Stomach (tissue), 9 donors: ENCODE data around the gene RICTOR. TPM values are rescaled to one million over a fixed set of nuclear protein-coding genes. Genes with fewer than 3 reads are reported as not detected.

Experiments
- DNase-seq, 2 donors: peaks; one replicate each; pipeline versions ENCODE4 v3.0.0 to v3.0.0-alpha.2; 2013 to 2019
- H3K27ac ChIP-seq, 5 donors: fragments of 200-600 bp in 4 of 5; sonication (generic) in 4 of 5; one replicate each; pipeline ENCODE4 v1.5.1; 2013 to 2019; ENCODE audit warnings: mild to moderate bottlenecking in 1 of 5, moderate library complexity in 1 of 5
- H3K27me3 ChIP-seq, 3 donors: fragments of 200-600 bp; sonication (generic); one replicate each; pipeline ENCODE4 v1.5.1; 2017 to 2019; ENCODE audit warnings: mixed run types in 1 of 3
- H3K36me3 ChIP-seq, 4 donors: fragments of 200-600 bp; sonication (generic); 1 replicate in 3 of 4; 2 replicates in 1 of 4; pipeline ENCODE4 v1.5.1; 2016 to 2019
- H3K4me1 ChIP-seq, 4 donors: fragments of 200-600 bp; sonication (generic); one replicate each; pipeline ENCODE4 v1.5.1; 2016 to 2019
- H3K4me3 ChIP-seq, 4 donors: fragments of 200-600 bp; sonication (generic) in 3 of 4; one replicate each; pipeline ENCODE4 v1.5.1; 2016 to 2019; ENCODE audit warnings: mild to moderate bottlenecking in 1 of 4
- H3K9me3 ChIP-seq, 4 donors: fragments of 200-600 bp; sonication (generic); one replicate each; pipeline ENCODE4 v1.5.1; 2016 to 2019
- CTCF ChIP-seq, 7 experiments: fragments of 450-650 bp in 4 of 7; fragments of 200-600 bp in 3 of 7; sonication (generic) in 3 of 7; IDR thresholded peaks; one replicate each; pipeline ENCODE4 v1.5.1; 2016 to 2019; ENCODE audit warnings: antibody characterized with exemption in 7 of 7, control low read depth in 2 of 7, mild to moderate bottlenecking in 1 of 7
- EP300 ChIP-seq: sonication (generic); formaldehyde crosslinking; IDR thresholded peaks from one replicate; pipeline ENCODE4 v1.6.1; 2017; ENCODE audit warnings: antibody characterized with exemption
- POLR2A ChIP-seq, 4 donors: fragments of 450-650 bp; IDR thresholded peaks; one replicate each; pipeline ENCODE4 v1.6.1; 2016; ENCODE audit warnings: antibody characterized with exemption in 4 of 4, control low read depth in 2 of 4, mild to moderate bottlenecking in 1 of 4, moderate library complexity in 1 of 4
- POLR2AphosphoS5 ChIP-seq, 3 donors: sonication (generic); formaldehyde crosslinking; IDR thresholded peaks; one replicate each; pipeline ENCODE4 v1.6.1; 2016; ENCODE audit warnings: antibody characterized with exemption in 3 of 3
- WGBS, 5 donors: extraction: QIAGEN DNeasy Blood & Tissue Kit in 3 of 5; methylation state at CpG; one replicate each; pipeline versions ENCODE4 v1.1.5 to v1.1.7; 2013 to 2018; 5-methylcytosine and 5-hydroxymethylcytosine counted together
- intact Hi-C: fragments of 100-400 bp; cut with DNase I; formaldehyde crosslinking; loops from one replicate; pipeline ENCODE4 v1.15.1; 2023; ENCODE audit warnings: low total_unique reads
- polyA plus RNA-seq, 3 donors: library from polyadenylated mRNA; stranded (reverse); fragments of 200-250 nt; gene quantifications; one replicate each; pipeline ENCODE4 v1.2.3, GENCODE V29; 2013
- total RNA-seq, 5 donors: library from RNA; depleted of rRNA; stranded (reverse); fragments of >200 nt; gene quantifications; one replicate each; pipeline versions ENCODE4 v1.1.0 to v1.2.3, GENCODE V29; 2014 to 2016
- donor health status: healthy with polysubstance abuse.
- donor health status: Bipolar disorder and iron deficiency.
- donor health status: healthy.

RICTOR gene
- total and polyA plus RNA-seq, 8 donors = 2.3 to 125 (median 23.8) TPM

GRCh38 chr5:39107350-39107749 is 33.2 kb upstream of the RICTOR start:
- no peak for DNase-seq
- H3K4me1 ChIP-seq = no peaks in the 10 kb centered on the region
- intact Hi-C loops = no loop called here

GRCh38 chr5:39106322-39106721 is 32.1 kb upstream of the RICTOR start:
- TF ChIP-seq CTCF (IDR thresholded peaks at IDR 0.05) (no peak), POLR2AphosphoS5 (IDR thresholded peaks at IDR 0.05) (no peak)
- Histone ChIP-seq H3K4me3 (no peak overlapping the region), H3K36me3 (no peaks in the 10 kb centered on the region), H3K27ac (no peak overlapping the region), H3K9me3 (no peaks in the 10 kb centered on the region), H3K27me3 (no peaks in the 10 kb centered on the region), H3K4me1 (no peaks in the 10 kb centered on the region)
- intact Hi-C loops = no loop called here
- no peak for DNase-seq
- 47 to 75% (median 63%) methylated on average over 1 of the region's 1 CpG for WGBS, 5 donors

More at GRCh38 chr5:39107350-39107749, 33.2 kb upstream of the RICTOR start:
- TF ChIP-seq CTCF (IDR thresholded peaks at IDR 0.05) (no peak), EP300 (no peak), POLR2AphosphoS5 (IDR thresholded peaks at IDR 0.05) (no peak), POLR2A (IDR thresholded peaks at IDR 0.05) (no peak)
- H3K27me3 ChIP-seq = no peaks in the 10 kb centered on the region
- no peak overlapping the region for H3K4me3 ChIP-seq
- H3K36me3 ChIP-seq = no peaks in the 10 kb centered on the region
- H3K9me3 ChIP-seq = no peaks in the 10 kb centered on the region
- no peak overlapping the region for H3K27ac ChIP-seq

- TF ChIP-seq EP300 (no peak), POLR2A (IDR thresholded peaks at IDR 0.05) (no peak), POLR2AphosphoS5 (IDR thresholded peaks at IDR 0.05) (no peak), CTCF (IDR thresholded peaks at IDR 0.05) (no peak)
- H3K27me3 ChIP-seq = no peaks in the 10 kb centered on the region
- H3K9me3 ChIP-seq = no peaks in the 10 kb centered on the region
- no peaks in the 10 kb centered on the region for H3K4me1 ChIP-seq
- intact Hi-C loops = no loop called here
- no peak overlapping the region for H3K4me3 ChIP-seq
- no peak for DNase-seq
- no peak overlapping the region for H3K27ac ChIP-seq
- 53 to 68% (median 66%) methylated on average over 1 of the region's 1 CpG for WGBS, 5 donors
- no peaks in the 10 kb centered on the region for H3K36me3 ChIP-seq
Measured at GRCh38 chr5:39104221-39104620, 30.0 kb upstream of the RICTOR start.

- Histone ChIP-seq H3K9me3 (no peaks in the 10 kb centered on the region), H3K27me3 (no peaks in the 10 kb centered on the region), H3K4me3 (no peak overlapping the region), H3K27ac (no peak overlapping the region), H3K4me1 (no peaks in the 10 kb centered on the region), H3K36me3 (no peaks in the 10 kb centered on the region)
- TF ChIP-seq POLR2A (IDR thresholded peaks at IDR 0.05) = no peak
- no peak for TF ChIP-seq EP300
- TF ChIP-seq POLR2AphosphoS5 (IDR thresholded peaks at IDR 0.05) = no peak
- no peak for TF ChIP-seq CTCF (IDR thresholded peaks at IDR 0.05)
- WGBS, 5 donors = 81 to 92% (median 84%) methylated on average over 4 of the region's 4 CpGs
- no peak for DNase-seq
- intact Hi-C loops = no loop called here
Measured at GRCh38 chr5:39102684-39103155, 28.5 kb upstream of the RICTOR start.
